Kidney capillary endothelial cell (primary cell): ENCODE data around the gene KIAA1549.

Experiments
- DNase-seq: peaks from one replicate; pipeline ENCODE4 v3.0.0-alpha.2; 2018; ENCODE audit warnings: low spot score

KIAA1549 gene

GRCh38 chr7:138974675-138975292, 6.4 kb downstream of the KIAA1549 start:
- DNase-seq: no peak

- no peak for DNase-seq
Measured at GRCh38 chr7:138974103-138974502, 7.1 kb downstream of the KIAA1549 start.

DNA sequence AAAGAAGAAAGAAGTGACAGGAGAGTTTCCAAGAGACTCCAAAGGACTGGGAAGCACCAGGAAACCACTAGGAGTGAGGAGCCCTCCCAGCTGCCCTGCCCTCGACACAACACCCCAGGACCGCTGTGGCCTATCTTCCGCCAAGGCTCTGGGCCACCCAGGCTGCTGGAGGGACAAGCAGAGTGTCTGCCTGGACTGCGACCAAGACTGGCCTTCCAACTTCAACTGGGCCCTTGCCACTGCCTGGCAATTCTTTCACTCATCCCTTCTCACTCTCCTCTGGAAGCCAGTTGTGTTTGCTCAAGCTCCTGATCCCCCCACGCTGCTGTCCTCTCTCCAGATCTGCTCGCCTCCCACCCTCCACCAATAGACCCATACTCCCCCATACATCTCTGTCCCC, 10.2 kb downstream of the KIAA1549 start:
- DNase-seq: no peak

DNA sequence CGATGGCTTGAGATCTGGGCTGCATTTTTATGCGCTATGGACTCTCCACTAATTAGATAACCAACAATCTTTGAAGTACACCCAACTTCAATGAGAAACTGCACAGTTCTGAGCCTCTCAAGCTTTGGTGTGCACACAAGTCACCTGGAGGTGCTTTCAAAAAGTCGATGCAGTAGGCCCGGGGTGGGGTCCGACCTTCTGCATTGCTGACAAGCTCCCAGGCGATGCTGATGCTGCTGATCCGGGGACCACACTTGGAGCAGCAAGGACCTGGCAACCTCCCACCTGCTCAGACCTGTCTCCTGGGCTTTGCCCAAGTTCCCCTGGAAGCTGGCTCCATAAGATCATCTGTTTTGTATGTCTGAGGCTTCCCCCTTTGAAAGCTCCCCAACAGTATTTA, 10.7 kb downstream of the KIAA1549 start:
- DNase-seq: no peak

GRCh38 chr7:138967159-138967558, 14.0 kb downstream of the KIAA1549 start:
- DNase-seq: no peak

GRCh38 chr7:138964624-138965436, 16.4 kb downstream of the KIAA1549 start:
- no peak for DNase-seq

DNA sequence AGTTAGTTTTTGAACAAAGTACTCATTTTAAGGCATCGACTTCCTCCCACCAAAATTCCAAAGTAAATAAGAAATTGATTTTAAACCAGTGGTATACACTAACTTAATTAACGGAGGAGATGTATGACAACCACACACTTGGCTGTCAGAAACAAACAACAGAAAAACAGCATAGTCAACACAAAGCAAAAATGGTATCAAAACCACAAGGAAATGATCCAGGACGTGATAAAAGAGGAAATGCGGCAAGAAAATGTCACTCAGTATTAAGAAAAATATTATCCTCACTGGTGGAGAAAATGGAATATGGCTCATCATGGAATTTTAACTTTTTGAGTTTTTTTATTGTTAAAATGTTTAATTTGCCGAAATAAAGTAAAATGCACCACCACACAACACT, 17.5 kb downstream of the KIAA1549 start:
- DNase-seq: no peak

DNA sequence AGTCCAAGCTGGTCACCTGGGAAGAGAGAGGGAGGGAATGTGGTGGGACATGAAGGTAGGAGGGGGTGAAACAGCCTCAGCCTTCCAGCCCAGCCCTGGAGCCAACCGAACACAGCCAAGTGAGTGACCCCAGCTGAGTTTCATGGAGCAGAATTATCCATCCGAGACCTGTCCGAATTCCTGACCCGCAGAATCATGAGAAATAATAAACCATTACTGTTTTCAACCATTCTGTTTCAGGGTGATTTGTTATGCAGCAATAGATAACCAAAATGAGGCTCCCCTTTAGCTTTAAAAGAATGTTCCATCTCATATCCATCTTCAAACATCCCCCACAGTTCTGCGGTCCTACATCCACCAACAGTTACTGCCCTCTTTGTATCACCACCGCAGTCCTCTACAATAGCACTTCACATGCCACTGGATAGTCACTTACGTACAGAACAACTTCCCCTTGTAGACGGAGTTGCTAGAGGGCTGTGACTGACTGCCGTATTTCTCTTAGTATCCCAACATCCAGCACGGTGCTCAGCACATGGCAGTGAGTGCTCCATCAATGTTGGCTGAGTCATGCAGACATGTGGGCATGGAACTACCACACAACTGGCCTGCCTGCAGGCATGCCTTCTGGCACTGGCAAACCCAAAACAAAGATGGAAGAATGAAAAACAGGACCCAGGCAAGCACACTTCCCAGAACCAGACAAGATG, 18.5 kb downstream of the KIAA1549 start:
- DNase-seq: no peak

GRCh38 chr7:138961159-138961558, 20.0 kb downstream of the KIAA1549 start:
- no peak for DNase-seq

DNA sequence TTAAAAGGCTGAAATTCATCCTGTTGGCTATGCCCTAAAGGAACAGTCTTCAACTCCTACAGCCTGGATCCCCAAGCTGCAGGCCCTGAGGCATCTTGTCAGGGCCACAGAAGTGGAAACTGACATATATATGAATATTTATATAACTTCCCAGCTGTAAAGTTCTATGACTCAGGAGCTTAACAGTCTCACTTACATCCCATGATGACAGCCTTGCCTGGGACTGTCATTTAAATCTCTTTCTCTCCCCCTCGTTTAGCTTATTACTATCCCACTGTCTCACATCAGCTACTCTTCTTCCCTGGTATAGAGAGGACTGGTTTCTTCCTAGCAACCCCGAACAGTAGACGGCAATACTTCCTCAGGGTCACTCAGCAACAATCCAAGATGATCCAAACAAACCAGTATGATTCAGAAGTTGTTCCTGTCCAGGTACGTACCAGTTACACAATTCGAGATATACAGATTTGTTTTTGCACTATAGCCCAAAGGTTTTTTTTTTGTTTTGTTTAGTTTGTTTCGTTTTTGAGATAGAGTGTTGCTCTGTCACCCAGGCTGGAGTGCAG, 22.7 kb downstream of the KIAA1549 start:
- no peak for DNase-seq

DNA sequence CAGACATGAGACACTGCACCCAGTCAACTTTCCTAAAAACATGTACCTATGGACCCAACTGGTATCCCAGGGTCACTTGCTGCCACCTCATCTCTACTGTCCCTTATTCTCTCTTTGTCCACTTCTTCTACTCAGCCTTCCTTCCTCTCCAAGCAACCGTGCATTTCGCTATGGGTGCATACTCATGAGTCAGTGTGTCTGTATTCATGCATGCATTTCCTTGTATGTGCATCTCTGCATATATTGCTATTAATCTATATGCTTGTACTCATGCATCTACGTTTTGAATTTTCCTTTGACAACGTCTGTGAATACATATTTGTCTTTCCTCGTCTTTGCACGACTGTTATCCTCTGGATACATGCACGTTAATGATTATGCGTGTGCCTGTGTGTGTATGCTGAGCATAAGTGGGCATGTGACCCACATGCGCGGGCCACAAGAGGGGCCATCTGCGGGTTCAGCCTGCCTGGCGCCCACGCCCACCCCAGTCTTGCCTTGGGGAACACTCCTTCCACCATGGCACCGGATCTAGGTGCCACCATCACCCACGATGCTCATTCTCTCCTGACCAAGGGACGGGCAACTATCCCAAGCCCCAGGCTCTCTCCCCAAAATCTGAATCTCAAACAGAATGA, 23.3 kb downstream of the KIAA1549 start:
- no peak for DNase-seq

- DNase-seq: no peak
Measured at GRCh38 chr7:138957217-138957616, 24.0 kb downstream of the KIAA1549 start.

GRCh38 chr7:138954545-138955475, 26.4 kb downstream of the KIAA1549 start:
- DNase-seq: peak; percentile 33

GRCh38 chr7:138952791-138953190, 28.4 kb downstream of the KIAA1549 start:
- no peak for DNase-seq

GRCh38 chr7:138951953-138952352, 29.2 kb downstream of the KIAA1549 start:
- DNase-seq: no peak

GRCh38 chr7:138949421-138950088, 31.6 kb downstream of the KIAA1549 start:
- no peak for DNase-seq

- no peak for DNase-seq
Measured at GRCh38 chr7:138948403-138948802, 32.8 kb downstream of the KIAA1549 start.

GRCh38 chr7:138945821-138946220, 35.4 kb downstream of the KIAA1549 start:
- no peak for DNase-seq

DNA sequence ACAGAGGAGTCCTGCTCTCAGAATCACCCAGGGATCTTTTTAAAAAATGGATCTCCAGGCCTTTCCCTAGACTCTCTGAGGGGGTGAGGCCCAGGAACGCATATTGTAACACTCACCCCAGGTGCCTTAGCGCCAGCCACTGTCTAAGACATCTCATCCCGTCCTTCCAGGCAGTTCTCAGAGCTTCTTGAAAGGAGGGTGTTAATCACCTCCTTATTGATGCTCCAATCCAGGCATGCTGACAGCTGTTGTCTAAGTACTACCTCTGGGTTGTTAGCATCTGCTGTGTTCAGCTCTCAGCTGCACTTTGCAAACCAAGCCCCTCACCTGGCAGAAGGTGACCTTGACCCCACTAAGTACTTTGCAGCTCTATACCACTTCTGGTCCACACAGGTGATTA, 36.0 kb downstream of the KIAA1549 start:
- no peak for DNase-seq

GRCh38 chr7:138944592-138944991, 36.6 kb downstream of the KIAA1549 start:
- no peak for DNase-seq

- no peak for DNase-seq
Measured at GRCh38 chr7:138943061-138943460, 38.1 kb downstream of the KIAA1549 start.
